Measurements from ENCODE around the gene PRKAG2.

The PRKAG2 gene

GRCh38 chr7:151710121-151710640, 166.7 kb downstream of the PRKAG2 start:
- H3K4me3 ChIP-seq (replicated peaks; ENCODE audit: low read depth, low read length): no peak overlapping the region
- no peaks in the 10 kb centered on the region for H3K36me3 ChIP-seq (ENCODE audit: control insufficient read depth, insufficient read depth, low read length)
- DNase-seq (ENCODE audit: extremely low read depth, insufficient read length): no peak
- TF ChIP-seq CTCF (IDR thresholded peaks at IDR 0.05; ENCODE audit: insufficient read depth, low read length, poor library complexity, severe bottlenecking): no peak
- no peaks in the 10 kb centered on the region; the same call in 1 of the 2 replicates for H3K27me3 ChIP-seq (replicated peaks; ENCODE audit: control insufficient read depth, insufficient read depth, low read length)

GRCh38 chr7:151709141-151710038, 167.5 kb downstream of the PRKAG2 start:
- no peaks in the 10 kb centered on the region for H3K36me3 ChIP-seq (ENCODE audit: control insufficient read depth, insufficient read depth, low read length)
- DNase-seq (ENCODE audit: extremely low read depth, insufficient read length): no peak
- H3K4me3 ChIP-seq (replicated peaks; ENCODE audit: low read depth, low read length): no peak overlapping the region
- H3K27me3 ChIP-seq (replicated peaks; ENCODE audit: control insufficient read depth, insufficient read depth, low read length): no peaks in the 10 kb centered on the region; the same call in 1 of the 2 replicates
- no peak for TF ChIP-seq CTCF (IDR thresholded peaks at IDR 0.05; ENCODE audit: insufficient read depth, low read length, poor library complexity, severe bottlenecking)

- TF ChIP-seq CTCF (IDR thresholded peaks at IDR 0.05; ENCODE audit: insufficient read depth, low read length, poor library complexity, severe bottlenecking): no peak
- no peaks in the 10 kb centered on the region; the same call in 1 of the 2 replicates for H3K27me3 ChIP-seq (replicated peaks; ENCODE audit: control insufficient read depth, insufficient read depth, low read length)
- H3K4me3 ChIP-seq (replicated peaks; ENCODE audit: low read depth, low read length): no peak overlapping the region
- no peaks in the 10 kb centered on the region for H3K36me3 ChIP-seq (ENCODE audit: control insufficient read depth, insufficient read depth, low read length)
- DNase-seq (ENCODE audit: extremely low read depth, insufficient read length): no peak
Observed at GRCh38 chr7:151708610-151709009, 168.3 kb downstream of the PRKAG2 start.

- Histone ChIP-seq H3K36me3 (ENCODE audit: control insufficient read depth, insufficient read depth, low read length) (no peaks in the 10 kb centered on the region), H3K4me3 (replicated peaks; ENCODE audit: low read depth, low read length) (no peak overlapping the region), H3K27me3 (replicated peaks; ENCODE audit: control insufficient read depth, insufficient read depth, low read length) (no peaks in the 10 kb centered on the region; the same call in 1 of the 2 replicates)
- no peak for DNase-seq (ENCODE audit: extremely low read depth, insufficient read length)
- no peak for TF ChIP-seq CTCF (IDR thresholded peaks at IDR 0.05; ENCODE audit: insufficient read depth, low read length, poor library complexity, severe bottlenecking)
Observed at GRCh38 chr7:151707757-151708156, 169.2 kb downstream of the PRKAG2 start.

GRCh38 chr7:151707105-151707469, 169.8 kb downstream of the PRKAG2 start:
- H3K36me3 ChIP-seq (ENCODE audit: control insufficient read depth, insufficient read depth, low read length): no peaks in the 10 kb centered on the region
- no peak for DNase-seq (ENCODE audit: extremely low read depth, insufficient read length)
- H3K4me3 ChIP-seq (replicated peaks; ENCODE audit: low read depth, low read length): no peak overlapping the region
- H3K27me3 ChIP-seq (replicated peaks; ENCODE audit: control insufficient read depth, insufficient read depth, low read length): no peaks in the 10 kb centered on the region; the same call in 1 of the 2 replicates
- no peak for TF ChIP-seq CTCF (IDR thresholded peaks at IDR 0.05; ENCODE audit: insufficient read depth, low read length, poor library complexity, severe bottlenecking)
